Ascending aorta (tissue), 2 donors: ENCODE measurements around the gene APOA4. TPM values are rescaled to one million over a fixed set of nuclear protein-coding genes. Genes with fewer than 3 reads are reported as not detected.

Experiments used
- DNase-seq, 2 donors: peaks; one replicate each; pipeline ENCODE4 v3.0.0-alpha.2; 2019; ENCODE audit warnings: low spot score in 2 of 2
- H3K27ac ChIP-seq, 2 donors: fragments of 200-600 bp; sonication (generic); one replicate each; pipeline ENCODE4 v1.5.1; 2016 to 2017; ENCODE audit warnings: mild to moderate bottlenecking in 1 of 2
- H3K27me3 ChIP-seq: fragments of 200-600 bp; sonication (generic); one replicate; pipeline ENCODE4 v1.5.1; 2017
- H3K36me3 ChIP-seq, 2 donors: fragments of 200-600 bp; sonication (generic); one replicate each; pipeline ENCODE4 v1.5.1; 2016
- H3K4me1 ChIP-seq, 2 donors: fragments of 200-600 bp; sonication (generic); one replicate each; pipeline ENCODE4 v1.5.1; 2016 to 2017; ENCODE audit warnings: mild to moderate bottlenecking in 1 of 2
- H3K4me3 ChIP-seq, 2 donors: fragments of 200-600 bp; sonication (generic); one replicate each; pipeline ENCODE4 v1.5.1; 2016 to 2017; ENCODE audit warnings: mild to moderate bottlenecking in 1 of 2
- H3K9me3 ChIP-seq, 2 donors: fragments of 200-600 bp; sonication (generic); one replicate each; pipeline ENCODE4 v1.5.1; 2016
- CTCF ChIP-seq, 3 experiments: fragments of 200-600 bp in 2 of 3; fragments of 450-650 bp in 1 of 3; sonication (generic) in 2 of 3; IDR thresholded peaks; one replicate each; pipeline ENCODE4 v1.5.1; 2016 to 2019; ENCODE audit warnings: antibody characterized with exemption in 3 of 3, mild to moderate bottlenecking in 1 of 3, moderate library complexity in 1 of 3
- intact Hi-C: fragments of 100-400 bp; cut with DNase I; formaldehyde crosslinking; loops from one replicate; pipeline ENCODE4 v1.15.1; 2023
- total RNA-seq: library from RNA; depleted of rRNA; stranded (reverse); fragments of >200 nt; gene quantifications from one replicate; pipeline ENCODE4 v1.1.0, GENCODE V29; 2016

Gene APOA4
- total RNA-seq, 1 donor from 2014 or later = 14.3 TPM

DNA sequence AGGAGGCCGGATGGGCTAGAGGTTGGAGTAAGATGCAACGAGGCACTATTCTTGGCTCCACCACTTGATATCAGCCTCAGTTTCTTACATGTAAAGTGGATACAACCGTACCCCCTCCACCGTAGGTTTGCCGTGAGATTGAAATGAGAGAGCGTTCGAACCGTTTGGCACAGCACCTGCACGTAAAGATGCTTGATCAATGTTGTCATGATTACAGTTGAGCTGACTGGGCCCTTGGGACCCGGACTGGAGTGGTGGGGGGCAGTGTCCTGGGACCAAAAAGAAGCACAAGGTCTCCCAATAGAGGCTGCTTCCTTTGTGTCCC is 10.3 kb upstream of the APOA4 start:
- no peaks in the 10 kb centered on the region for H3K9me3 ChIP-seq
- intact Hi-C loops = no loop called here
- H3K4me3 ChIP-seq = no peak overlapping the region
- TF ChIP-seq CTCF (IDR thresholded peaks at IDR 0.05) = no peak
- no peak overlapping the region for H3K27ac ChIP-seq
- H3K36me3 ChIP-seq = no peaks in the 10 kb centered on the region
- no peak for DNase-seq
- H3K4me1 ChIP-seq = peaks cover 11 to 12% of the 10 kb centered on the region in 2 donors
- no peaks in the 10 kb centered on the region for H3K27me3 ChIP-seq

GRCh38 chr11:116832350-116833290 is 9.5 kb upstream of the APOA4 start:
- intact Hi-C loops = no loop called here
- no peak for DNase-seq
- no peaks in the 10 kb centered on the region for H3K27me3 ChIP-seq
- peaks cover 11 to 12% of the 10 kb centered on the region in 2 donors for H3K4me1 ChIP-seq
- H3K36me3 ChIP-seq = no peaks in the 10 kb centered on the region
- H3K27ac ChIP-seq = no peak overlapping the region
- no peaks in the 10 kb centered on the region for H3K9me3 ChIP-seq
- no peak overlapping the region for H3K4me3 ChIP-seq
- no peak for TF ChIP-seq CTCF (IDR thresholded peaks at IDR 0.05)

GRCh38 chr11:116831790-116832349 is 8.8 kb upstream of the APOA4 start:
- Histone ChIP-seq H3K4me1 (peaks cover 11 to 12% of the 10 kb centered on the region in 2 donors), H3K27me3 (no peaks in the 10 kb centered on the region), H3K27ac (no peak overlapping the region), H3K9me3 (no peaks in the 10 kb centered on the region), H3K36me3 (no peaks in the 10 kb centered on the region), H3K4me3 (no peak overlapping the region)
- DNase-seq = no peak
- TF ChIP-seq CTCF (IDR thresholded peaks at IDR 0.05) = no peak
- intact Hi-C loops = no loop called here

DNA sequence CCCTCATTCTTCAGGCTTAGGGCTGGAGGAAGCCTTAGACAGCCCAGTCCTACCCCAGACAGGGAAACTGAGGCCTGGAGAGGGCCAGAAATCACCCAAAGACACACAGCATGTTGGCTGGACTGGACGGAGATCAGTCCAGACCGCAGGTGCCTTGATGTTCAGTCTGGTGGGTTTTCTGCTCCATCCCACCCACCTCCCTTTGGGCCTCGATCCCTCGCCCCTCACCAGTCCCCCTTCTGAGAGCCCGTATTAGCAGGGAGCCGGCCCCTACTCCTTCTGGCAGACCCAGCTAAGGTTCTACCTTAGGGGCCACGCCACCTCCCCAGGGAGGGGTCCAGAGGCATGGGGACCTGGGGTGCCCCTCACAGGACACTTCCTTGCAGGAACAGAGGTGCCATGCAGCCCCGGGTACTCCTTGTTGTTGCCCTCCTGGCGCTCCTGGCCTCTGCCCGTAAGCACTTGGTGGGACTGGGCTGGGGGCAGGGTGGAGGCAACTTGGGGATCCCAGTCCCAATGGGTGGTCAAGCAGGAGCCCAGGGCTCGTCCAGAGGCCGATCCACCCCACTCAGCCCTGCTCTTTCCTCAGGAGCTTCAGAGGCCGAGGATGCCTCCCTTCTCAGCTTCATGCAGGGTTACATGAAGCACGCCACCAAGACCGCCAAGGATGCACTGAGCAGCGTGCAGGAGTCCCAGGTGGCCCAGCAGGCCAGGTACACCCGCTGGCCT is 7.2 kb upstream of the APOA4 start:
- intact Hi-C loops = no loop called here
- Histone ChIP-seq H3K27me3 (no peaks in the 10 kb centered on the region), H3K36me3 (no peaks in the 10 kb centered on the region), H3K27ac (no peak overlapping the region), H3K9me3 (no peaks in the 10 kb centered on the region), H3K4me1 (peaks cover 5 to 6% of the 10 kb centered on the region in 2 donors), H3K4me3 (no peak overlapping the region)
- no peak for TF ChIP-seq CTCF (IDR thresholded peaks at IDR 0.05)
- DNase-seq = no peak

DNA sequence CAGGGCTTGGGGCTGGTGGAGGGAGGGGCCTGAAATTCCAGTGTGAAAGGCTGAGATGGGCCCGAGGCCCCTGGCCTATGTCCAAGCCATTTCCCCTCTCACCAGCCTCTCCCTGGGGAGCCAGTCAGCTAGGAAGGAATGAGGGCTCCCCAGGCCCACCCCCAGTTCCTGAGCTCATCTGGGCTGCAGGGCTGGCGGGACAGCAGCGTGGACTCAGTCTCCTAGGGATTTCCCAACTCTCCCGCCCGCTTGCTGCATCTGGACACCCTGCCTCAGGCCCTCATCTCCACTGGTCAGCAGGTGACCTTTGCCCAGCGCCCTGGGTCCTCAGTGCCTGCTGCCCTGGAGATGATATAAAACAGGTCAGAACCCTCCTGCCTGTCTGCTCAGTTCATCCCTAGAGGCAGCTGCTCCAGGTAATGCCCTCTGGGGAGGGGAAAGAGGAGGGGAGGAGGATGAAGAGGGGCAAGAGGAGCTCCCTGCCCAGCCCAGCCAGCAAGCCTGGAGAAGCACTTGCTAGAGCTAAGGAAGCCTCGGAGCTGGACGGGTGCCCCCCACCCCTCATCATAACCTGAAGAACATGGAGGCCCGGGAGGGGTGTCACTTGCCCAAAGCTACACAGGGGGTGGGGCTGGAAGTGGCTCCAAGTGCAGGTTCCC is 6.5 kb upstream of the APOA4 start, which contains the start of gene APOC3:
Gene APOC3, plus strand, starts transcription at position 383 of the 659 bp plus-strand sequence. CDS start 676 bp downstream, outside the sequence.
- H3K36me3 ChIP-seq = no peaks in the 10 kb centered on the region
- H3K9me3 ChIP-seq = no peaks in the 10 kb centered on the region
- H3K27me3 ChIP-seq = no peaks in the 10 kb centered on the region
- no peak for DNase-seq
- no peak within 1 kb of the TSS for H3K4me3 ChIP-seq
- H3K4me1 ChIP-seq = no peaks in the 10 kb centered on the region
- H3K27ac ChIP-seq = no peak within 1 kb of the TSS
- intact Hi-C loops = no loop called here
- TF ChIP-seq CTCF (IDR thresholded peaks at IDR 0.05) = no peak
